H54 (cell line): Measurements from ENCODE around the gene MIX23.

Experiments used
- DNase-seq: peaks from one replicate; pipeline ENCODE4 v3.0.0; 2011; ENCODE audit warnings: low spot score, mixed read lengths; ENCODE audit not compliant: insufficient read length
- FAIRE-seq: peaks from 3 replicates; lab custom pipeline; 2011; peaks lifted over from hg19 to GRCh38; lab: Jason Lieb, UNC
- POLR2A ChIP-seq: IDR thresholded peaks from 2 replicates; pipeline ENCODE4 v1.6.1; 2011; ENCODE audit warnings: low read depth, mild to moderate bottlenecking, low read length

MIX23 gene

DNA sequence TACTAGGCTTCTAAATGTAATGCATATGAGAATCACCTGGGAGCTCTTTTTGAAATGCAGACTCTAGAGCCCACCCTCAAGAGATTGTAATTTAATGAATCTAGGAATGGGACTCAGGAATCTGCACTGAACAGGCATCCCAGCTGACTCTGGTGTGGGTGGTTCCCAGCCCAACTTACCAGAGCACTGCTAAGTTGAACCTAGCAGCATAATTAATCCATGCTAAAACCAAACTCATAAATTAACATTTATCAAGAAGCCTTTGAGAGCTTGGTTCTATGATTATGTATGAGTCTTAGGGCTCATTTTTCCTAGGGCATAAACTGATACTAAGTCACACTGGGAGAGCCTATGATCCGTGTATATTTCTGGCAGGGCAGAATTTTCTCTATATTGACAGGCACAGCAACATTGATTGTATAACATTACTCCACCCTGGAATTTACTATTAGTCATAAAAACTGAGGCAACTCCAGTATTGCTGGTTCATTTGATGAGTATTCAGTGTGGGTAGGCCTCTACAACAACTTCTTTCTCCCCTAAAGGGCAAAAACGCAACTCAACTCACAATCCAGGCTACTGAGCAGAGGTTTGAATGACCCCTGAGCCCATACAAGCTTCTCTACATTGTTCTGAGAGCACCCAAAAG, 68.7 kb downstream of the MIX23 start:
- DNase-seq (no peak), FAIRE-seq (no peak)
- no peak for TF ChIP-seq POLR2A

GRCh38 chr3:122313281-122313680, 69.8 kb downstream of the MIX23 start:
- no peak for TF ChIP-seq POLR2A
- DNase-seq (no peak), FAIRE-seq (no peak)

DNA sequence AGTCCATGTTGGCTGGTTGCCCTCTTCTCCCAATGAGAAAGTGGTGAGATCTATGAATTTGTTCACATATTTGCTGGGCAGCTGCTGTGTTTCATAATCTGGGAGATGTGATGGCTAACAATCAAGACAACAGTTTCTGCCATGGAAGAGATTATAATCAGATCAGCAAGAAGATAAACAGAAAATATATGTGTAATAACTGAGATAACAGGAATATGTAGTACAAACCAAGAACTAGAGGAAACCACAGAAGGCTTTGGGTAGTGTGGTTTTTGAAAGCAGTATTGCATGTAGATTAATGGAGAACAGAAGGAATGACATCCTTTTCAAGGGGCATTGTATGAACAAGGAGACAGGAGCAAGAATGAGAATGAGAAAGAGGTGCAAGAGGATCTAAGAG, 70.2 kb downstream of the MIX23 start:
- DNase-seq (no peak), FAIRE-seq (no peak)
- TF ChIP-seq POLR2A, result no peak

DNA sequence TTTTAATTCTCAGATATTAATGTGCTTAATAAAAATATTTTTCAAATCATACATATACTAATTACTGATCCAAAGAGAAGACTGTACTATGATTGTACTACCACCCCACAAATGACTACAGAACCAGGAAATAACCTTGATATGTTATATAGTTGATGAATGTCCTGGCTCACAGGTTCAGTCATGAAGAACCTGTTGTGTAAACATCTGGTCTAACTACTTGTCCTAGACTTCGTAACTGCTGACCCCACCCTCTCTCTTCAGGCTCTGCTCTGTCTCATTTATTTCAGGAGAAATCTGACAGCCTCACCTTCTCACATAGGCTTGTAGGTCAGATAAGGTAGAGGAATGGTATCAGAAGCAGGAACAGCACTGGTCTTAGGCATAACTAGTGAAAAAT, 72.7 kb downstream of the MIX23 start:
- FAIRE-seq (no peak), DNase-seq (no peak)
- TF ChIP-seq POLR2A, result no peak
